Measurements from ENCODE around the gene CATSPERZ. TPM values are rescaled to one million over a fixed set of nuclear protein-coding genes. Genes with fewer than 3 reads are reported as not detected.

The CATSPERZ gene
- total and polyA plus RNA-seq, 2 donors (not counting 3 experiments of a cell fraction or from before 2014, with no cell fraction given) = 0.11 TPM; not detected in 1

DNA sequence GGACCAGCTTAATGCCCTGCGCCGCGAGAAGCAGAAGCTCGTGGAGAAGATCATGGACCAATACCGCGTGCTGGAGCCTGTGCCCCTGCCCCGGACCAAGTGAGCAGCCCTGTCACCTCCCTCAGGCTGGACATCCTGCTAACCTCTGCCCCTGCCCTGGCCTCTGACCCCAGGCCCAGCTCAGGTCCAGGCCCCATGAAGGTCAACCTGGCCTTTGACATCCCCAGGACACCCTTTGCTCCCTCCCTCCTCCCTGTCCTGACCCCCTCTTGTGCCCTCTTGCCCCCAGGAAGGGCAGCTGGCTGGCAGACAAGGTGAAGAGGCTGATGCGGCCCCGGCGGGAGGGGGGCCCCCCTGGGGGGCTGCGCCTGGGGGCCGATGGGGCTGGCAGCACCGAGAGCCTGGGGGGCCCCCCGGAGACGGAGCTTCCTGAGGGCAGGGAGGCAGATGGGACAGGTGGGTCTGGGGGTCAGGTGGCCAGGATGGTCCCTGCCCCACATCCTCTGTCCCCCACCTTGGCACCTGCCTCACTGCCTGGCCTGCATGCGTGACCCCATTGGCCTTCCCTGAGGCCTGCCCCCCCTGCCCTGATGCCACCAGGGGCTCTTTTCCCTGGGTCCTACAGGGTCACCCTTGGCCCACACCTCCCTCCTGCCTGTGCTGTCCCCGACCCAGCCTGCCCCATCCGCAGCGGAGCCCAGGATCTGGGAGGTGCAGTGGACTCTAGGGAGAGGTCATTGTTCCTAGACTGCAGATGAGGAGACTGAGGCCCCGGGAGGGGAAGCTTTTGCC lies 53.8 kb downstream of the CATSPERZ start:
- FAIRE-seq = no peak
- BruUV-seq (replicated peaks) = no TSS peak
- no peak overlapping the region for H3K27ac ChIP-seq (ENCODE audit: insufficient read depth, low read depth, low read length)
- H3K9ac ChIP-seq (replicated peaks; ENCODE audit: extremely low read depth, insufficient read depth, low read length) = no peak overlapping the region
- no peaks in the 10 kb centered on the region for H4K20me1 ChIP-seq (replicated peaks; ENCODE audit: control insufficient read depth, extremely low read depth, insufficient read depth, low read length)
- no peak for TF ChIP-seq EZH2 (IDR thresholded peaks at IDR 0.05; ENCODE audit: borderline replicate concordance, low read depth, low read length, severe bottlenecking)
- TF ChIP-seq POLR2AphosphoS5 (IDR thresholded peaks at IDR 0.05; ENCODE audit: insufficient read depth, low read depth, low read length) = no peak
- ChIA-PET CTCF (interaction anchor here (0.6 to 5.5 kb wide), 16 partner anchors 9 to 334 kb away, joined by 3 to 107 read pairs (median 9); partner anchors contain the start of genes CATSPERZ, ESRRA, FERMT3 and PRDX5), POLR2A (no interaction called here)
- H3K36me3 ChIP-seq (ENCODE audit: control insufficient read depth in 2 of 2, extremely low read depth in 1 of 2, insufficient read depth in 2 of 2, low read length in 2 of 2) = no peaks in the 10 kb centered on the region
- H3K4me1 ChIP-seq (ENCODE audit: control insufficient read depth, extremely low read depth, insufficient read depth, low read length) = peaks cover 19% of the 10 kb centered on the region
- DNase-seq (ENCODE audit: low read depth, low spot score) = no peak
- no peak overlapping the region for H3K4me2 ChIP-seq (ENCODE audit: insufficient read depth, low read length)
- no peak overlapping the region for H2AFZ ChIP-seq (ENCODE audit: low read depth, low read length)
- dilution Hi-C loops (cut with MboI; ENCODE audit: extremely low pct_ligation_motif_present, low sequenced_read_pairs) (no loop called here), intact Hi-C loops (cut with micrococcal nuclease) (no loop called here)
- H3K9me3 ChIP-seq (replicated peaks; ENCODE audit: control insufficient read depth, insufficient read depth, low read length) = no peaks in the 10 kb centered on the region
- no peak overlapping the region for H3K4me3 ChIP-seq (replicated peaks in 1 of 3; ENCODE audit: insufficient read depth in 1 of 3, low read depth in 1 of 3, low read length in 3 of 3)
- H3K9me1 ChIP-seq (replicated peaks; ENCODE audit: control insufficient read depth, extremely low read depth, insufficient read depth, low read length) = no peaks in the 10 kb centered on the region
- H3K79me2 ChIP-seq (ENCODE audit: control insufficient read depth, insufficient read depth, low read length) = no peaks in the 10 kb centered on the region
- H3K27me3 ChIP-seq (ENCODE audit: control insufficient read depth in 2 of 2, insufficient read depth in 2 of 2, low read length in 2 of 2) = no peaks in the 10 kb centered on the region

Small RNA genes within 50 kb of the gene (microRNA-seq; reads per million reads assigned to microRNA genes)
- gene MIR7155 (ENCODE audit: borderline number of aligned reads, borderline replicate concordance) = not detected

Small RNA genes within 50 kb of the gene (small RNA-seq; reads per million reads assigned to genes)
- gene MIR7155 (ENCODE audit: insufficient read depth, insufficient read length, low read depth, low replicate concordance) = not detected
- gene RF00019 (ENCODE audit: insufficient read depth, insufficient read length, low read depth, low replicate concordance) = not detected

Other genes starting within 250 kb of the CATSPERZ start
- 16.2 and 16.6 TPM in 2 replicates for gene MACROD1, start 134.2 kb upstream of the CATSPERZ start, total RNA-seq
- gene MACROD1, start 134.2 kb upstream of the CATSPERZ start, polyA plus RNA-seq = 11.0 and 16.9 TPM in 2 replicates
- 223 and 226 TPM in 2 replicates for gene STIP1, start 114.2 kb upstream of the CATSPERZ start, total RNA-seq
- gene STIP1, start 114.2 kb upstream of the CATSPERZ start, polyA plus RNA-seq = 91.9 and 117 TPM in 2 replicates
- gene FERMT3, start 93.6 kb upstream of the CATSPERZ start, total RNA-seq = 63.4 and 64.4 TPM in 2 replicates
- gene FERMT3, start 93.6 kb upstream of the CATSPERZ start, polyA plus RNA-seq = 100 and 111 TPM in 2 replicates
- gene TRPT1, start 74.2 kb upstream of the CATSPERZ start, total RNA-seq = 26.2 and 28.0 TPM in 2 replicates
- gene TRPT1, start 74.2 kb upstream of the CATSPERZ start, polyA plus RNA-seq = 56.6 and 69.5 TPM in 2 replicates
- gene NUDT22, start 74.1 kb upstream of the CATSPERZ start, total RNA-seq = 37.1 and 37.8 TPM in 2 replicates
- gene NUDT22, start 74.1 kb upstream of the CATSPERZ start, polyA plus RNA-seq = 54.8 and 71.9 TPM in 2 replicates
- gene DNAJC4, start 69.8 kb upstream of the CATSPERZ start, total RNA-seq = 23.5 and 24.4 TPM in 2 replicates
- gene DNAJC4, start 69.8 kb upstream of the CATSPERZ start, polyA plus RNA-seq = 41.2 and 64.6 TPM in 2 replicates
- 89.6 and 98.1 TPM in 2 replicates for gene VEGFB, start 65.8 kb upstream of the CATSPERZ start, total RNA-seq
- 18.3 and 19.3 TPM in 2 replicates for gene VEGFB, start 65.8 kb upstream of the CATSPERZ start, polyA plus RNA-seq
- 48.4 and 48.5 TPM in 2 replicates for gene FKBP2, start 59.3 kb upstream of the CATSPERZ start, total RNA-seq
- 63.1 and 74.4 TPM in 2 replicates for gene FKBP2, start 59.3 kb upstream of the CATSPERZ start, polyA plus RNA-seq
- 431 TPM in 2 replicates for gene PPP1R14B, start 53.4 kb upstream of the CATSPERZ start, total RNA-seq
- 308 and 320 TPM in 2 replicates for gene PPP1R14B, start 53.4 kb upstream of the CATSPERZ start, polyA plus RNA-seq
- gene PLCB3, start 48.8 kb upstream of the CATSPERZ start, total RNA-seq = 60.4 and 61.1 TPM in 2 replicates
- 32.3 and 33.3 TPM in 2 replicates for gene PLCB3, start 48.8 kb upstream of the CATSPERZ start, polyA plus RNA-seq
- gene BAD, start 15.7 kb upstream of the CATSPERZ start, total RNA-seq = 61.6 and 65.3 TPM in 2 replicates
- 88.0 and 100 TPM in 2 replicates for gene BAD, start 15.7 kb upstream of the CATSPERZ start, polyA plus RNA-seq
- gene GPR137, start 14.5 kb upstream of the CATSPERZ start, total RNA-seq = 42.5 and 46.0 TPM in 2 replicates
- 40.9 and 56.8 TPM in 2 replicates for gene GPR137, start 14.5 kb upstream of the CATSPERZ start, polyA plus RNA-seq
- gene KCNK4, start 9.1 kb upstream of the CATSPERZ start, total RNA-seq = 0.44 TPM in 1 of 2 replicates, not detected in the other
- gene KCNK4, start 9.1 kb upstream of the CATSPERZ start, polyA plus RNA-seq = 0.06 and 0.19 TPM in 2 replicates
- gene ESRRA, start 5.2 kb downstream of the CATSPERZ start, total RNA-seq = 37.4 and 38.0 TPM in 2 replicates
- 17.2 and 18.8 TPM in 2 replicates for gene ESRRA, start 5.2 kb downstream of the CATSPERZ start, polyA plus RNA-seq
- gene TRMT112, start 17.2 kb downstream of the CATSPERZ start, total RNA-seq = 187 and 195 TPM in 2 replicates
- gene TRMT112, start 17.2 kb downstream of the CATSPERZ start, polyA plus RNA-seq = 396 and 575 TPM in 2 replicates
- 199 and 202 TPM in 2 replicates for gene PRDX5, start 17.8 kb downstream of the CATSPERZ start, total RNA-seq
- 647 and 709 TPM in 2 replicates for gene PRDX5, start 17.8 kb downstream of the CATSPERZ start, polyA plus RNA-seq
- 1.8 TPM in 2 replicates for gene CCDC88B, start 39.8 kb downstream of the CATSPERZ start, total RNA-seq
- gene CCDC88B, start 39.8 kb downstream of the CATSPERZ start, polyA plus RNA-seq = 2.7 and 3.7 TPM in 2 replicates
- gene RPS6KA4, start 58.8 kb downstream of the CATSPERZ start, total RNA-seq = 41.8 and 44.1 TPM in 2 replicates
- 26.5 and 29.2 TPM in 2 replicates for gene RPS6KA4, start 58.8 kb downstream of the CATSPERZ start, polyA plus RNA-seq

All from endothelial cell of umbilical vein (primary cell).